CD4-positive, alpha-beta T cell (primary cell): ENCODE results near the gene FMNL3. TPM values are rescaled to one million over a fixed set of nuclear protein-coding genes. Genes with fewer than 3 reads are reported as not detected.

Experiments
- ATAC-seq: fragments of 200-7000 bp; cut with Tn5 transposase; one replicate; pipeline ENCODE4 v1.10.0; 2022; ENCODE audit warnings: mild to moderate bottlenecking; ENCODE audit not compliant: poor library complexity
- CTCF ChIA-PET: fragments of 350-600 bp; sonication (Branson Sonifier 250); formaldehyde crosslinking; loops from one replicate; lab custom pipeline; 2021; ENCODE audit warnings: antibody characterized with exemption, inconsistent platforms; lab: Charles Lee
- POLR2A ChIA-PET: fragments of 350-600 bp; sonication (Branson Sonifier 250); formaldehyde crosslinking; loops from one replicate; lab custom pipeline; 2021; ENCODE audit warnings: antibody characterized with exemption, inconsistent platforms; lab: Charles Lee
- DNase-seq, 14 experiments: peaks; one replicate each; pipeline ENCODE4 v3.0.0-alpha.2; 2013 to 2020; ENCODE audit warnings: mixed read lengths in 2 of 14
- H3K27ac ChIP-seq, 2 donors: one replicate each; pipeline versions ENCODE4 v1.5.1 to v1.7.0; 2013; ENCODE audit warnings: low read length in 2 of 2, low read depth in 1 of 2, mild to moderate bottlenecking in 1 of 2
- H3K27me3 ChIP-seq, 2 experiments: 1 replicate in 1 of 2; 2 replicates in 1 of 2; pipeline versions ENCODE4 v1.6.1 to v1.7.0; 2013; ENCODE audit warnings: low read length in 2 of 2, control low read depth in 1 of 2, mild to moderate bottlenecking in 1 of 2, moderate library complexity in 1 of 2; ENCODE audit not compliant: insufficient read depth in 2 of 2, control insufficient read depth in 1 of 2
- H3K36me3 ChIP-seq: one replicate; pipeline ENCODE4 v1.6.1; 2013; ENCODE audit warnings: low read length, control low read depth; ENCODE audit not compliant: insufficient read depth
- H3K4me1 ChIP-seq: one replicate; pipeline ENCODE4 v1.6.1; 2013; ENCODE audit warnings: low read length, control low read depth; ENCODE audit not compliant: insufficient read depth
- H3K4me3 ChIP-seq: one replicate; pipeline ENCODE4 v1.5.1; 2013; ENCODE audit warnings: mild to moderate bottlenecking, low read length, moderate library complexity
- H3K9me3 ChIP-seq, 2 experiments: 1 replicate in 1 of 2; 2 replicates in 1 of 2; pipeline versions ENCODE4 v1.6.1 to v1.7.0; 2013; ENCODE audit warnings: low read length in 2 of 2, mild to moderate bottlenecking in 2 of 2, control low read depth in 1 of 2, moderate library complexity in 1 of 2; ENCODE audit not compliant: control insufficient read depth in 1 of 2, insufficient read depth in 1 of 2
- H3K27ac Mint-ChIP-seq: one replicate; pipeline ENCODE4 v1.8.0; 2020; ENCODE audit warnings: mixed read lengths
- H3K27me3 Mint-ChIP-seq: one replicate; pipeline ENCODE4 v1.8.0; 2021; ENCODE audit warnings: mixed read lengths
- H3K36me3 Mint-ChIP-seq: one replicate; pipeline ENCODE4 v1.8.0; 2021; ENCODE audit warnings: low read depth, mixed read lengths
- H3K4me1 Mint-ChIP-seq: one replicate; pipeline ENCODE4 v1.8.0; 2021; ENCODE audit warnings: low read depth, mixed read lengths
- H3K4me3 Mint-ChIP-seq: one replicate; pipeline ENCODE4 v1.8.0; 2020; ENCODE audit warnings: mild to moderate bottlenecking, mixed read lengths
- H3K9me3 Mint-ChIP-seq: one replicate; pipeline ENCODE4 v1.8.0; 2020; ENCODE audit warnings: mixed read lengths
- CTCF ChIP-seq: fragments of 200-600 bp; IDR thresholded peaks from one replicate; pipeline ENCODE4 v1.8.0; 2022; ENCODE audit warnings: antibody characterized with exemption, mild to moderate bottlenecking
- intact Hi-C, 2 experiments: fragments of 100-400 bp; cut with DNase I in 1 of 2; cut with micrococcal nuclease in 1 of 2; formaldehyde crosslinking; loops; one replicate each; pipeline versions ENCODE4 v1.15.1 to v1.9.0; 2023 to 2025; cut with DNase I, micrococcal nuclease
- total RNA-seq, 174 experiments: library from RNA in 2 of 174; stranded (reverse) in 2 of 174; gene quantifications; one replicate each; pipeline ENCODE4 v1.2.3 and lab custom pipeline; 2021 to 2026

Gene FMNL3
- total RNA-seq, 2 experiments from 2014 or later = 33.3 to 34.8 TPM

GRCh38 chr12:49631336-49631907 is 75.8 kb downstream of the FMNL3 start:
- H3K36me3 Mint-ChIP-seq = no peaks in the 10 kb centered on the region
- no peak for TF ChIP-seq CTCF
- no peak for ATAC-seq
- CTCF ChIA-PET = no interaction called here
- POLR2A ChIA-PET = interaction anchor here (2.7 kb wide), 1 partner anchor 8 kb away, joined by 11 read pairs; the partner anchor contains the start of gene PRPF40B
- no peaks in the 10 kb centered on the region for H3K9me3 ChIP-seq
- no peak for DNase-seq
- no peak overlapping the region for H3K27ac ChIP-seq
- no peak overlapping the region for H3K4me3 Mint-ChIP-seq
- H3K4me3 ChIP-seq = no peak overlapping the region
- peaks cover 9% of the 10 kb centered on the region for H3K4me1 Mint-ChIP-seq
- no peaks in the 10 kb centered on the region for H3K9me3 Mint-ChIP-seq
- no peak overlapping the region for H3K27ac Mint-ChIP-seq
- peaks cover 12% of the 10 kb centered on the region for H3K4me1 ChIP-seq
- H3K27me3 Mint-ChIP-seq = no peaks in the 10 kb centered on the region
- no peaks in the 10 kb centered on the region for H3K27me3 ChIP-seq
- H3K36me3 ChIP-seq = no peaks in the 10 kb centered on the region
- intact Hi-C loops = no loop called here

- no peaks in the 10 kb centered on the region for H3K9me3 Mint-ChIP-seq
- H3K27ac ChIP-seq = no peak overlapping the region
- no peaks in the 10 kb centered on the region for H3K27me3 Mint-ChIP-seq
- H3K36me3 ChIP-seq = no peaks in the 10 kb centered on the region
- H3K4me1 Mint-ChIP-seq = peaks cover 11% of the 10 kb centered on the region
- CTCF ChIA-PET = interaction anchor here (1.2 to 1.3 kb wide), 2 partner anchors 9 to 150 kb away, joined by 4 to 5 read pairs; no protein-coding TSS in a partner anchor
- DNase-seq = no peak
- POLR2A ChIA-PET = interaction anchor here (0.7 kb wide), 1 partner anchor 11 kb away, joined by 5 read pairs; no protein-coding TSS in a partner anchor
- H3K4me3 Mint-ChIP-seq = no peak overlapping the region
- intact Hi-C loops = loop anchor here in 1 of 2 experiments (5.0 to 10.0 kb wide), 3 partner anchors 76 to 657 kb away; partner anchors contain the start of genes BCDIN3D and LIMA1
- H3K9me3 ChIP-seq = no peaks in the 10 kb centered on the region
- no peaks in the 10 kb centered on the region for H3K27me3 ChIP-seq
- ATAC-seq = no peak
- H3K36me3 Mint-ChIP-seq = no peaks in the 10 kb centered on the region
- TF ChIP-seq CTCF = no peak
- peaks cover 9% of the 10 kb centered on the region for H3K4me1 ChIP-seq
- H3K4me3 ChIP-seq = no peak overlapping the region
- no peak overlapping the region for H3K27ac Mint-ChIP-seq
These were observed 79.3 kb downstream of the FMNL3 start for GRCh38 chr12:49627752-49628360.

GRCh38 chr12:49626836-49627235 is 80.4 kb downstream of the FMNL3 start:
- Mint-ChIP-seq H3K27ac (no peak overlapping the region), H3K27me3 (no peaks in the 10 kb centered on the region), H3K4me3 (no peak overlapping the region), H3K9me3 (no peaks in the 10 kb centered on the region), H3K4me1 (peaks cover 20% of the 10 kb centered on the region), H3K36me3 (no peaks in the 10 kb centered on the region)
- no peak for TF ChIP-seq CTCF
- intact Hi-C loops = loop anchor here in 1 of 2 experiments (5.0 to 10.0 kb wide), 3 partner anchors 75 to 658 kb away; partner anchors contain the start of genes BCDIN3D and LIMA1
- Histone ChIP-seq H3K27me3 (no peaks in the 10 kb centered on the region), H3K27ac (no peak overlapping the region), H3K36me3 (no peaks in the 10 kb centered on the region), H3K9me3 (no peaks in the 10 kb centered on the region), H3K4me1 (peaks cover 20% of the 10 kb centered on the region), H3K4me3 (no peak overlapping the region)
- DNase-seq (no peak), ATAC-seq (no peak)
- POLR2A ChIA-PET = no interaction called here
- CTCF ChIA-PET = interaction anchor here (1.2 to 2.1 kb wide), 2 partner anchors 10 to 151 kb away, joined by 4 to 9 read pairs; no protein-coding TSS in a partner anchor
